Bronchial epithelial cell (primary cell): ENCODE data around the gene ARHGEF19. TPM values are rescaled to one million over a fixed set of nuclear protein-coding genes. Genes with fewer than 3 reads are reported as not detected.

Experiments
- DNase-seq: peaks from one replicate; pipeline ENCODE4 v3.0.0-alpha.2; 2010; ENCODE audit warnings: low read depth
- FAIRE-seq: peaks from 2 replicates; lab custom pipeline; 2011; peaks lifted over from hg19 to GRCh38; lab: Jason Lieb, UNC
- H3K27me3 ChIP-seq: 2 replicates; pipeline ENCODE4 v1.5.1; 2011; ENCODE audit warnings: low read length; ENCODE audit not compliant: control insufficient read depth, insufficient read depth
- H3K36me3 ChIP-seq: 2 replicates; pipeline ENCODE4 v1.5.1; 2011; ENCODE audit warnings: low read length; ENCODE audit not compliant: control insufficient read depth, insufficient read depth
- H3K4me3 ChIP-seq: 2 replicates; pipeline ENCODE4 v1.5.1; 2011; ENCODE audit warnings: mild to moderate bottlenecking, low read depth, low read length, control low read depth
- CTCF ChIP-seq: IDR thresholded peaks from 2 replicates; pipeline ENCODE4 v1.5.1; 2011; ENCODE audit warnings: mild to moderate bottlenecking, moderate library complexity, low read length, control low read depth, inconsistent platforms; ENCODE audit not compliant: insufficient read depth, severe bottlenecking
- total RNA-seq: library from RNA; depleted of rRNA; stranded (reverse); fragments of >200 nt; gene quantifications from 2 replicates; pipeline ENCODE4 v1.2.1, GENCODE V29; 2014

Gene ARHGEF19
- total RNA-seq, 1 donor from 2014 or later, result 3.2 TPM

GRCh38 chr1:16180291-16180824, 32.1 kb downstream of the ARHGEF19 start:
- FAIRE-seq (no peak), DNase-seq (no peak)
- H3K27me3 ChIP-seq, result no peaks in the 10 kb centered on the region
- H3K36me3 ChIP-seq, result no peaks in the 10 kb centered on the region
- no peak overlapping the region for H3K4me3 ChIP-seq
- TF ChIP-seq CTCF, result no peak

- Histone ChIP-seq H3K4me3 (no peak overlapping the region), H3K27me3 (no peaks in the 10 kb centered on the region), H3K36me3 (no peaks in the 10 kb centered on the region)
- FAIRE-seq, result no peak
- TF ChIP-seq CTCF, result no peak
- peak; percentile 96 for DNase-seq
These were observed 33.6 kb downstream of the ARHGEF19 start for GRCh38 chr1:16178596-16179497.

- FAIRE-seq, result no peak
- H3K27me3 ChIP-seq, result no peaks in the 10 kb centered on the region
- no peak for TF ChIP-seq CTCF
- H3K36me3 ChIP-seq, result no peaks in the 10 kb centered on the region
- DNase-seq, result no peak
- no peak overlapping the region for H3K4me3 ChIP-seq
These were observed 35.1 kb downstream of the ARHGEF19 start for GRCh38 chr1:16177306-16177705.

GRCh38 chr1:16176653-16177052, 35.8 kb downstream of the ARHGEF19 start:
- DNase-seq (no peak), FAIRE-seq (no peak)
- Histone ChIP-seq H3K4me3 (no peak overlapping the region), H3K27me3 (no peaks in the 10 kb centered on the region), H3K36me3 (no peaks in the 10 kb centered on the region)
- no peak for TF ChIP-seq CTCF

- no peak for TF ChIP-seq CTCF
- no peak overlapping the region for H3K4me3 ChIP-seq
- no peaks in the 10 kb centered on the region for H3K27me3 ChIP-seq
- no peak for FAIRE-seq
- no peaks in the 10 kb centered on the region for H3K36me3 ChIP-seq
- DNase-seq, result peak; percentile 58
These were observed 36.6 kb downstream of the ARHGEF19 start for GRCh38 chr1:16175610-16176553.
